Cardiac septum (tissue), 1 donor: Measurements from ENCODE around the gene GMNN. TPM values are rescaled to one million over a fixed set of nuclear protein-coding genes. Genes with fewer than 3 reads are reported as not detected.

ENCODE experiments used
- total RNA-seq: library from RNA; stranded (reverse); fragmentation: NEBNext Ultra II Directional; extraction: Animal tissue kit (Norgen Biotek cat#: 25700); gene quantifications from one replicate; pipeline ENCODE4 v1.2.1, GENCODE V29; 2021
- donor health status: DM: no; HTN: no; CAD: no.

GMNN gene
- total RNA-seq, 1 donor from 2014 or later: 3.7 TPM

Other genes with a start within 250 kb of the GMNN start
- gene KIAA0319, start 128.7 kb upstream of the GMNN start, total RNA-seq: 0.05 TPM
- 24.1 TPM for gene TDP2, start 108.0 kb upstream of the GMNN start, total RNA-seq
- 40.5 TPM for gene ACOT13, start 107.9 kb upstream of the GMNN start, total RNA-seq
- gene C6orf62, start 55.8 kb upstream of the GMNN start, total RNA-seq: 48.2 TPM
- not detected for gene ARMH2, start 24.0 kb downstream of the GMNN start, total RNA-seq
- 11.2 TPM for gene RIPOR2, start 161.0 kb downstream of the GMNN start, total RNA-seq